SKM-1 (cell line): Measurements from ENCODE around the gene ARHGAP23.
"Not testable (repeated sequence)": the region's sequence is repeated elsewhere in the genome, so short reads cannot be mapped to it uniquely, and the experiment has no call there.

Source experiments
- DNase-seq: peaks from one replicate; lab custom pipeline; 2025; ENCODE audit not compliant: unreplicated experiment; lab: John Stamatoyannopoulos, UW

Gene ARHGAP23

GRCh38 chr17:38421871-38422827, 6.1 kb upstream of the ARHGAP23 start:
- DNase-seq = no peak

GRCh38 chr17:38424297-38424972, 3.8 kb upstream of the ARHGAP23 start:
- no peak for DNase-seq

GRCh38 chr17:38425031-38425430, 3.2 kb upstream of the ARHGAP23 start:
- DNase-seq = no peak

GRCh38 chr17:38425744-38426143, 2.5 kb upstream of the ARHGAP23 start:
- DNase-seq = no peak

GRCh38 chr17:38426441-38426840, 1.8 kb upstream of the ARHGAP23 start:
- DNase-seq = no peak

- no peak for DNase-seq
Measured at GRCh38 chr17:38427160-38427949, 909 bp upstream of the ARHGAP23 start.

GRCh38 chr17:38428643-38429371, 543 bp downstream of the ARHGAP23 start:
- DNase-seq = no peak

GRCh38 chr17:38429476-38430100, 1.3 kb downstream of the ARHGAP23 start:
- DNase-seq = no peak

- no peak for DNase-seq
Measured at GRCh38 chr17:38430316-38430715, 2.1 kb downstream of the ARHGAP23 start.

- no peak for DNase-seq
Measured at GRCh38 chr17:38430822-38431221, 2.6 kb downstream of the ARHGAP23 start.

- no peak for DNase-seq
Measured at GRCh38 chr17:38431346-38432145, 3.3 kb downstream of the ARHGAP23 start.

GRCh38 chr17:38434178-38434665, 6.0 kb downstream of the ARHGAP23 start:
- no peak for DNase-seq

GRCh38 chr17:38435795-38436194, 7.5 kb downstream of the ARHGAP23 start:
- no peak for DNase-seq

GRCh38 chr17:38436386-38436785, 8.1 kb downstream of the ARHGAP23 start:
- no peak for DNase-seq

GRCh38 chr17:38437313-38437712, 9.0 kb downstream of the ARHGAP23 start:
- not testable (repeated sequence) for DNase-seq

GRCh38 chr17:38439436-38439835, 11.2 kb downstream of the ARHGAP23 start:
- no peak for DNase-seq

- DNase-seq = no peak
Measured at GRCh38 chr17:38440614-38441397, 12.5 kb downstream of the ARHGAP23 start.

- no peak for DNase-seq
Measured at GRCh38 chr17:38441429-38442061, 13.3 kb downstream of the ARHGAP23 start.
